GM12878 (cell line): ENCODE measurements around the gene RABL3. TPM values are rescaled to one million over a fixed set of nuclear protein-coding genes. Genes with fewer than 3 reads are reported as not detected.

Experiments
- ATAC-seq: fragments of 200-7000 bp; cut with Tn5 transposase; 3 replicates; pipeline ENCODE4 v1.9.1; 2020; ENCODE audit warnings: mild to moderate bottlenecking, moderate library complexity
- BruUV-seq: library from RNA; stranded (reverse); fragments of 400-500 nt; replicated peaks from 2 replicates; lab custom pipeline; 2021; lab: Mats Ljungman, UMichigan
- CTCF ChIA-PET: fragments of 300-600 bp; sonication (Branson Sonifier 250); formaldehyde crosslinking; extraction: SDS; loops from one replicate; lab custom pipeline; 2021; ENCODE audit warnings: inconsistent platforms; lab: Yijun Ruan, JAX
- POLR2A ChIA-PET: fragments of 350-600 bp; formaldehyde crosslinking; extraction: SDS; loops from one replicate; lab custom pipeline; 2021; ENCODE audit warnings: inconsistent platforms; lab: Charles Lee
- RAD21 ChIA-PET: fragments of 300-600 bp; sonication (Branson Sonifier 250); formaldehyde crosslinking; loops from one replicate; lab custom pipeline; 2023; ENCODE audit warnings: antibody characterized with exemption; ENCODE audit not compliant: unreplicated experiment; lab: Charles Lee
- SMC1A ChIA-PET: fragments of 300-600 bp; sonication (Branson Sonifier 250); formaldehyde crosslinking; loops from one replicate; lab custom pipeline; 2023; ENCODE audit not compliant: unreplicated experiment, uncharacterized antibody; lab: Charles Lee
- DNase-seq: peaks from one replicate; pipeline ENCODE4 v3.0.0-alpha.2; 2011; ENCODE audit warnings: low read depth, low spot score
- FAIRE-seq: peaks from 3 replicates; lab custom pipeline; 2011; peaks lifted over from hg19 to GRCh38; lab: Jason Lieb, UNC
- H2AFZ ChIP-seq: 2 replicates; pipeline ENCODE4 v1.6.0; 2011; ENCODE audit warnings: low read depth, low read length, control low read depth; ENCODE audit not compliant: control insufficient read depth
- H3K27ac ChIP-seq: 2 replicates; pipeline ENCODE4 v1.5.1; 2011; ENCODE audit warnings: control low read depth; ENCODE audit not compliant: control insufficient read depth, insufficient read depth
- H3K27me3 ChIP-seq, 2 experiments: replicated peaks in 1 of 2; 2 replicates each; pipeline versions ENCODE4 v1.6.0 to v1.6.1; 2011; ENCODE audit warnings: low read length in 1 of 2; ENCODE audit not compliant: control insufficient read depth in 2 of 2, insufficient read depth in 2 of 2
- H3K36me3 ChIP-seq, 2 experiments: 2 replicates each; pipeline ENCODE4 v1.5.1; 2011; ENCODE audit warnings: low read length in 1 of 2; ENCODE audit not compliant: control insufficient read depth in 2 of 2, insufficient read depth in 2 of 2
- H3K4me1 ChIP-seq: 2 replicates; pipeline ENCODE4 v1.6.1; 2011; ENCODE audit warnings: mild to moderate bottlenecking, low read length, moderate library complexity, mixed read lengths; ENCODE audit not compliant: control insufficient read depth, insufficient read depth
- H3K4me2 ChIP-seq: 2 replicates; pipeline ENCODE4 v1.6.0; 2011; ENCODE audit warnings: control low read depth; ENCODE audit not compliant: control insufficient read depth, insufficient read depth
- H3K4me3 ChIP-seq: fragments of 200-600 bp; sonication (generic); 2 replicates; pipeline ENCODE4 v1.5.1; 2016
- H3K79me2 ChIP-seq: 2 replicates; pipeline ENCODE4 v1.6.0; 2011; ENCODE audit warnings: low read length; ENCODE audit not compliant: control insufficient read depth, insufficient read depth
- H3K9ac ChIP-seq: 2 replicates; pipeline ENCODE4 v1.8.0; 2011; ENCODE audit warnings: low read length, control low read depth, mixed read lengths; ENCODE audit not compliant: control insufficient read depth, insufficient read depth
- H3K9me3 ChIP-seq: replicated peaks from 3 replicates; pipeline ENCODE4 v1.5.1; 2011; ENCODE audit warnings: mild to moderate bottlenecking, low read length; ENCODE audit not compliant: control insufficient read depth, insufficient read depth
- H4K20me1 ChIP-seq: 2 replicates; pipeline ENCODE4 v1.6.0; 2011; ENCODE audit not compliant: control insufficient read depth, insufficient read depth
- ASH2L ChIP-seq: fragments of 300-600, 200-600 bp; sonication (generic); IDR thresholded peaks from 2 replicates; pipeline ENCODE4 v1.6.1; 2017; ENCODE audit warnings: low read depth, mild to moderate bottlenecking, borderline replicate concordance
- BCL11A ChIP-seq: IDR thresholded peaks from 2 replicates; pipeline ENCODE4 v1.6.1; 2011; ENCODE audit warnings: low read depth, low read length
- HDAC2 ChIP-seq: fragments of 200-600 bp; sonication (generic); IDR thresholded peaks from 2 replicates; pipeline ENCODE4 v1.6.1; 2017
- HDGF ChIP-seq: fragments of 450-650 bp; IDR thresholded peaks from 2 replicates; pipeline ENCODE4 v1.6.1; 2016; ENCODE audit warnings: antibody characterized with exemption
- NFXL1 ChIP-seq: fragments of 450-650 bp; IDR thresholded peaks from 2 replicates; pipeline ENCODE4 v1.6.1; 2017; ENCODE audit warnings: antibody characterized with exemption, mild to moderate bottlenecking, borderline replicate concordance
- POU2F2 ChIP-seq: IDR thresholded peaks from 3 replicates; pipeline ENCODE4 v1.6.1; 2011; ENCODE audit warnings: low read depth, mild to moderate bottlenecking, low read length, borderline replicate concordance
- RELB ChIP-seq: fragments of 450-650 bp; IDR thresholded peaks from 2 replicates; pipeline ENCODE4 v1.6.1; 2017; ENCODE audit warnings: low read depth, mild to moderate bottlenecking, moderate library complexity
- SREBF1 ChIP-seq: IDR thresholded peaks from 2 replicates; pipeline ENCODE4 v1.6.1; 2012; ENCODE audit warnings: mild to moderate bottlenecking, low read length
- SUZ12 ChIP-seq: fragments of 200-600 bp; sonication (generic); IDR thresholded peaks from one replicate; pipeline ENCODE4 v1.6.1; 2018; ENCODE audit warnings: antibody characterized with exemption, mild to moderate bottlenecking; ENCODE audit not compliant: unreplicated experiment
- ZBED1 ChIP-seq: IDR thresholded peaks from 2 replicates; pipeline ENCODE4 v1.6.1; 2016; ENCODE audit warnings: borderline replicate concordance
- WGBS: methylation state at CpG from one replicate; pipeline ENCODE4 v1.1.6; 2016; ENCODE audit warnings: low lambda C conversion rate; ENCODE audit not compliant: insufficient replicate concordance, insufficient coverage; ENCODE audit errors: missing lambda C conversion rate; 5-methylcytosine and 5-hydroxymethylcytosine counted together
- in situ Hi-C: fragments of 300-500 bp; cut with MboI; formaldehyde crosslinking; loops from 9 replicates; pipeline ENCODE4 v1.14.3; 2018; ENCODE audit warnings: mixed read lengths
- intact Hi-C: fragments of 100-400 bp; cut with micrococcal nuclease; formaldehyde crosslinking; loops from one replicate; pipeline ENCODE4 v1.14.2; 2022; ENCODE audit not compliant: unreplicated experiment
- polyA plus RNA-seq, 11 experiments: library from polyadenylated mRNA; depleted of rRNA in 4 of 11; unstranded in 6 of 11; stranded (reverse) in 5 of 11; fragments of >200 nt; fragmentation: Nextera tagmentation in 4 of 11; fragmentation: Illumina TruSeq in 1 of 11; extraction: Ambion mirVana in 4 of 11; extraction: Trizol in 1 of 11; gene quantifications; 1 replicate in 1 of 11; 2 replicates in 10 of 11; pipeline versions ENCODE4 v1.2.1 to v1.2.3, GENCODE V29; 2011 to 2016; ENCODE audit warnings: inconsistent platforms in 2 of 11, missing spikeins in 2 of 11, low read depth in 1 of 11
- total RNA-seq, 4 experiments: library from RNA; depleted of rRNA in 3 of 4; stranded (reverse); fragments of >200 nt in 3 of 4; fragmentation: Illumina TruSeq in 1 of 4; extraction: Trizol in 1 of 4; gene quantifications; 2 replicates each; pipeline versions ENCODE4 v1.2.1 to v1.2.3, GENCODE V29; 2013 to 2021
- TF ChIP-seq, protein P1 (sequence below), 3 experiments: IDR thresholded peaks in 2 of 3; conservative IDR thresholded peaks in 1 of 3; 2 replicates each; pipeline ENCODE4 v1.5.1; 2011; ENCODE audit warnings: low read depth in 3 of 3, low read length in 3 of 3, mild to moderate bottlenecking in 3 of 3, control low read depth in 2 of 3, moderate library complexity in 2 of 3, inconsistent platforms in 1 of 3, mixed read lengths in 1 of 3; ENCODE audit not compliant: control insufficient read depth in 2 of 3, insufficient read depth in 1 of 3; ENCODE audit errors: extremely low read depth in 1 of 3
- TF ChIP-seq, protein P2 (sequence below): fragments of 450-650 bp; IDR thresholded peaks from 2 replicates; pipeline ENCODE4 v1.6.1; 2017; ENCODE audit warnings: mild to moderate bottlenecking, moderate library complexity

Gene RABL3
- total and polyA plus RNA-seq, 10 of the 15 experiments (the other 5 are each of a cell fraction or from before 2014, with no cell fraction given) = 10.5 to 38.0 (median 25.2) TPM

DNA sequence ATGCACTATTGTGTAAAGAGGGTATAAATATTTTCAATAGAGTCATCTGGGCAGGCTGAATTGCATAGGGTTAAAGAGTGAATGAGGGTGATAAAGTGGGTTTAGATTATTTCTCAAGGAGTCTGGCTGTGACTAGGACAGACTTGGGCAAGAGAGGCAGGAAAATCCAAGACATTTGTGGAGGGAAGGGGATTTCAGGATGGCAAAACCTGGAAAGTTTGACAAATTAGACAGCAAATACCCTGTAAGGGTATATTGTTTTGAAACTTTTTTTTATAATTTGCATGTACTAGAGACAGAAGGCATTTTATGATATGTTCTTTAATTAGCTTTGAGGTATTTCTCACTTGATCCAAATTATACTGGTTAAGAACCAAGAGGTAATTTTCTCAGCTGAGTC lies 77.4 kb downstream of the RABL3 start:
- Histone ChIP-seq H3K36me3 (no peaks in the 10 kb centered on the region), H3K4me3 (no peak overlapping the region), H4K20me1 (no peaks in the 10 kb centered on the region), H3K4me2 (no peak overlapping the region), H3K4me1 (no peaks in the 10 kb centered on the region), H3K27me3 (no peaks in the 10 kb centered on the region), H3K27ac (no peak overlapping the region), H3K9ac (no peak overlapping the region), H3K9me3 (no peaks in the 10 kb centered on the region), H3K79me2 (no peaks in the 10 kb centered on the region), H2AFZ (no peak overlapping the region)
- SMC1A ChIA-PET = no interaction called here
- no peak for TF ChIP-seq HDGF
- no peak for TF ChIP-seq HDAC2
- no peak for TF ChIP-seq BCL11A
- TF ChIP-seq POU2F2 = no peak
- TF ChIP-seq ASH2L = no peak
- RAD21 ChIA-PET = no interaction called here
- BruUV-seq = no TSS peak
- FAIRE-seq (no peak), ATAC-seq (no peak), DNase-seq (no peak)
- in situ Hi-C loops = loop anchor here (10.0 kb wide), 1 partner anchor 60 kb away; no protein-coding TSS in a partner anchor
- CTCF ChIA-PET = no interaction called here
- POLR2A ChIA-PET = no interaction called here
- intact Hi-C loops = no loop called here

DNA sequence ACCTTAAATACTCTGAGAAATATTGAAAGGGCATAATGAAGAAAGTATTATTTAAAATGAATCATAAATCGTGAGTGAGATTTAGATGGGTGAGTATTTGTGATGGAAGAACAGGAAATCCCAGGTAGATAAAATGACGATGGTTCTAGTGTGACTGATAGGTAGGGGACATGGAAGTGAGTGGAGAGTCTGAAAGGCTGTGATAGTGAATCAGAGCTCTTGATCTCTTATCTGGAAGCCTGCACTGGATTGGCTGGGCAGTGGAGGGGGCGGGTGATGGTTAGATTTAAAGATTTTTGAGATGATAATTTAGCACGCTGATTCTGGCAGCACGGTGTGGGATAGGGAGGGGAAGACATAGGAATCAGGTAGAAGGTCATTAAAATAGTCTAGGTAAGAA lies 80.4 kb downstream of the RABL3 start:
- Histone ChIP-seq H2AFZ (no peak overlapping the region), H3K27ac (no peak overlapping the region), H3K4me2 (no peak overlapping the region), H4K20me1 (no peaks in the 10 kb centered on the region), H3K4me1 (no peaks in the 10 kb centered on the region), H3K27me3 (no peaks in the 10 kb centered on the region), H3K9me3 (no peaks in the 10 kb centered on the region; the same call in 2 of the 3 replicates), H3K9ac (no peak overlapping the region), H3K4me3 (no peak overlapping the region), H3K36me3 (no peaks in the 10 kb centered on the region), H3K79me2 (no peaks in the 10 kb centered on the region)
- ATAC-seq (no peak), FAIRE-seq (no peak), DNase-seq (no peak)
- CTCF ChIA-PET = no interaction called here
- in situ Hi-C loops = loop anchor here (10.0 kb wide), 1 partner anchor 57 kb away; no protein-coding TSS in a partner anchor
- RAD21 ChIA-PET = no interaction called here
- 33% methylated on average over 5 of the region's 5 CpGs for WGBS
- SMC1A ChIA-PET = no interaction called here
- POLR2A ChIA-PET = no interaction called here
- intact Hi-C loops = no loop called here
- no TSS peak for BruUV-seq
- TF ChIP-seq ZBED1 (no peak), NFXL1 (no peak), SUZ12 (no peak), SREBF1 (no peak), RELB (no peak)
- TF ChIP-seq, protein P1, sequence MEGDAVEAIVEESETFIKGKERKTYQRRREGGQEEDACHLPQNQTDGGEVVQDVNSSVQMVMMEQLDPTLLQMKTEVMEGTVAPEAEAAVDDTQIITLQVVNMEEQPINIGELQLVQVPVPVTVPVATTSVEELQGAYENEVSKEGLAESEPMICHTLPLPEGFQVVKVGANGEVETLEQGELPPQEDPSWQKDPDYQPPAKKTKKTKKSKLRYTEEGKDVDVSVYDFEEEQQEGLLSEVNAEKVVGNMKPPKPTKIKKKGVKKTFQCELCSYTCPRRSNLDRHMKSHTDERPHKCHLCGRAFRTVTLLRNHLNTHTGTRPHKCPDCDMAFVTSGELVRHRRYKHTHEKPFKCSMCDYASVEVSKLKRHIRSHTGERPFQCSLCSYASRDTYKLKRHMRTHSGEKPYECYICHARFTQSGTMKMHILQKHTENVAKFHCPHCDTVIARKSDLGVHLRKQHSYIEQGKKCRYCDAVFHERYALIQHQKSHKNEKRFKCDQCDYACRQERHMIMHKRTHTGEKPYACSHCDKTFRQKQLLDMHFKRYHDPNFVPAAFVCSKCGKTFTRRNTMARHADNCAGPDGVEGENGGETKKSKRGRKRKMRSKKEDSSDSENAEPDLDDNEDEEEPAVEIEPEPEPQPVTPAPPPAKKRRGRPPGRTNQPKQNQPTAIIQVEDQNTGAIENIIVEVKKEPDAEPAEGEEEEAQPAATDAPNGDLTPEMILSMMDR (IDR thresholded peaks at IDR 0.05 in 2 of 3, conservative IDR thresholded peaks at IDR 0.05 in 1 of 3; ENCODE audit: control insufficient read depth in 2 of 3, extremely low read depth in 1 of 3, insufficient read depth in 1 of 3, low read depth in 3 of 3, low read length in 3 of 3) = no peak
- TF ChIP-seq, protein P2, sequence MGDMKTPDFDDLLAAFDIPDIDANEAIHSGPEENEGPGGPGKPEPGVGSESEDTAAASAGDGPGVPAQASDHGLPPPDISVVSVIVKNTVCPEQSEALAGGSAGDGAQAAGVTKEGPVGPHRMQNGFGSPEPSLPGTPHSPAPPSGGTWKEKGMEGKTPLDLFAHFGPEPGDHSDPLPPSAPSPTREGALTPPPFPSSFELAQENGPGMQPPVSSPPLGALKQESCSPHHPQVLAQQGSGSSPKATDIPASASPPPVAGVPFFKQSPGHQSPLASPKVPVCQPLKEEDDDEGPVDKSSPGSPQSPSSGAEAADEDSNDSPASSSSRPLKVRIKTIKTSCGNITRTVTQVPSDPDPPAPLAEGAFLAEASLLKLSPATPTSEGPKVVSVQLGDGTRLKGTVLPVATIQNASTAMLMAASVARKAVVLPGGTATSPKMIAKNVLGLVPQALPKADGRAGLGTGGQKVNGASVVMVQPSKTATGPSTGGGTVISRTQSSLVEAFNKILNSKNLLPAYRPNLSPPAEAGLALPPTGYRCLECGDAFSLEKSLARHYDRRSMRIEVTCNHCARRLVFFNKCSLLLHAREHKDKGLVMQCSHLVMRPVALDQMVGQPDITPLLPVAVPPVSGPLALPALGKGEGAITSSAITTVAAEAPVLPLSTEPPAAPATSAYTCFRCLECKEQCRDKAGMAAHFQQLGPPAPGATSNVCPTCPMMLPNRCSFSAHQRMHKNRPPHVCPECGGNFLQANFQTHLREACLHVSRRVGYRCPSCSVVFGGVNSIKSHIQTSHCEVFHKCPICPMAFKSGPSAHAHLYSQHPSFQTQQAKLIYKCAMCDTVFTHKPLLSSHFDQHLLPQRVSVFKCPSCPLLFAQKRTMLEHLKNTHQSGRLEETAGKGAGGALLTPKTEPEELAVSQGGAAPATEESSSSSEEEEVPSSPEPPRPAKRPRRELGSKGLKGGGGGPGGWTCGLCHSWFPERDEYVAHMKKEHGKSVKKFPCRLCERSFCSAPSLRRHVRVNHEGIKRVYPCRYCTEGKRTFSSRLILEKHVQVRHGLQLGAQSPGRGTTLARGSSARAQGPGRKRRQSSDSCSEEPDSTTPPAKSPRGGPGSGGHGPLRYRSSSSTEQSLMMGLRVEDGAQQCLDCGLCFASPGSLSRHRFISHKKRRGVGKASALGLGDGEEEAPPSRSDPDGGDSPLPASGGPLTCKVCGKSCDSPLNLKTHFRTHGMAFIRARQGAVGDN = no peak
